GM12872 (cell line): ENCODE measurements around the gene HLA-DMB.

Experiments used
- TF ChIP-seq, protein P1 (sequence below): IDR thresholded peaks from 3 replicates; pipeline ENCODE4 v1.5.1; 2011; ENCODE audit warnings: low read depth, mild to moderate bottlenecking, low read length, moderate library complexity; ENCODE audit not compliant: insufficient read depth

HLA-DMB gene

DNA sequence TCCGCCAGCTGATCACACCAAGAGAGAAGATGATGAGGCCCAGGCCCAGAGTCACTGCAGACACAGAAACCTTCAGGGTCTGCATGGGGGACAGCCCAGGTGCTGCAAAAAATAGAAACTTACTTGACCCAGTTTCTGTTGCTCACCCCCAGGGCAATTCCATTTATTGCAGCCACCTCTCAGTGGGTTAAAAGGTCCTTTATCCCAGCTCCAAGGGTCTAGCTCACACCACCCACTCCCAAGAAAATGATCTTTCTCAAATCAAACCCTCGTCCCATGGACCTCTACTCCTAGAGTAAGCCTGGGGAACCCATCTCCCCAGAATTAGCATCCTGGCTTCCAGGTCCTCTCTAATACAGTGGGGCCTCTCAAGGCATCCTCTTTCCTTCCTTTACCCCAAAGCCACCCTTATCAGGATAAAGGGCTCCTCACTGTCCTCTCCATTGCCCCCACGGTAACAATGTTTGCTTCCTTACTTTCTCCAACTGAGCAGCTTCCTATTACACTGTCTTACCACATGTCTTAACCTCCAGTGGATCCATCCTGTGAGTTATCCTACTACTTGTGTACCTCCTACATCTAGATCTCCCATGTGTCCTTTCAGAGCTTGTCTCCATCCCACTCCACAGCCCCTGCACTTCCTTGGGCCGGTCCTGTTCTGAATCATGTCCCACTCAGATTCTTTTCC lies 5.1 kb downstream of the HLA-DMB start:
- TF ChIP-seq, protein P1, sequence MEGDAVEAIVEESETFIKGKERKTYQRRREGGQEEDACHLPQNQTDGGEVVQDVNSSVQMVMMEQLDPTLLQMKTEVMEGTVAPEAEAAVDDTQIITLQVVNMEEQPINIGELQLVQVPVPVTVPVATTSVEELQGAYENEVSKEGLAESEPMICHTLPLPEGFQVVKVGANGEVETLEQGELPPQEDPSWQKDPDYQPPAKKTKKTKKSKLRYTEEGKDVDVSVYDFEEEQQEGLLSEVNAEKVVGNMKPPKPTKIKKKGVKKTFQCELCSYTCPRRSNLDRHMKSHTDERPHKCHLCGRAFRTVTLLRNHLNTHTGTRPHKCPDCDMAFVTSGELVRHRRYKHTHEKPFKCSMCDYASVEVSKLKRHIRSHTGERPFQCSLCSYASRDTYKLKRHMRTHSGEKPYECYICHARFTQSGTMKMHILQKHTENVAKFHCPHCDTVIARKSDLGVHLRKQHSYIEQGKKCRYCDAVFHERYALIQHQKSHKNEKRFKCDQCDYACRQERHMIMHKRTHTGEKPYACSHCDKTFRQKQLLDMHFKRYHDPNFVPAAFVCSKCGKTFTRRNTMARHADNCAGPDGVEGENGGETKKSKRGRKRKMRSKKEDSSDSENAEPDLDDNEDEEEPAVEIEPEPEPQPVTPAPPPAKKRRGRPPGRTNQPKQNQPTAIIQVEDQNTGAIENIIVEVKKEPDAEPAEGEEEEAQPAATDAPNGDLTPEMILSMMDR: no peak

DNA sequence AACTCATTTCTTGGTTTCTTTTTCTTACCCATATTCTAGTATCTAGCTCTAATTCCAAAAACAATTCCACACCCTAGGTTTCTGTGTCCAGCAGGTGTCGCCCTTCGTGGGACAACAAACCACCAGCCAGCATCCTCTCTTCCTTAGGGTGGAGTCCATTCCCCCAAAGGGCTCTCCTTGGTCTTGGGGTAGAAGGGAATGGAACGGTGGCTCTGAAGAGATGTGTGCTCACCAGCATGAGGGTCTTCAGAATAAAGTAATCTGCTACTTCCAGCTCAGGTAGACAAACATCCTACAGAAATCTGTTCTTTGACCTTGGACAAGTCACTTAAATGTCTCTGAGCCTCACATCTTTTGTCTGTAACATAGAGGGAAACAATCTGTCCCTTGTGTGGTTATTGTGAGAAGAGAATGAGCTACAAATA lies 7.2 kb downstream of the HLA-DMB start:
- TF ChIP-seq, protein P1: peak; percentile 76

DNA sequence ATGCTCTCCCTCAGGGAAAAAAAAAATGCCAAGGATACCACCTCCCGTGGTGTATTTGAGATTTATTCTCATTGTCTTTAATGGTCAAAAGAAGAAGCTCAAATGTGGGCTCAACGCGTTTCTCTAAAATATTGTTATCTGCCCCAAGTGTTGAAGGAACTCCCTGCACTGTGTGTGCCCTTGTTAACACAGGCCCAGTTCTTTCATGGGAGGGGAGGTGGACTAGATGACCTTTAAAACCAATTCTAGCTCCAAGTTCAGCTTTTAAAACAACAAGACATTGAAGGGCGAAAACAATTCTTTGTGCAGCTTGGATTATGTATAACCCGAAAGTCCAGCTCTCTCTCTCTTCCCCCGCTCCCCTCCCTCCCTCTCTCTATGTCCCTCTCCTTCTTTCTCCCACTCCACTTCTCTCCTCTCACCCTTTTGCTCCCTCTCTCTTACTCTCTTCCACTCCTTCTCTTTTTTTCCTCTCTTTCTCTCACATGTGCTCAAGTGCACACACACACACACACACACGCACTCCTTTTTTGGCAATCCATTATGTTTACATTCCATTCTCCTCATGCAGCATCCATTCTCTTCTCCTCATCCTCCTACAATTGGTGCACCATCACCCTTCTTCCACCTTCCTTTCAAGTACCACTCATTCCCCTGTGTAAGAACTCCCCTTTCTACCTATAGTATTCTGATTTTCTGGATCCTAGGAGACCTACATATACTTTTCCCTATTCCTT lies 8.5 kb downstream of the HLA-DMB start:
- TF ChIP-seq, protein P1: no peak

DNA sequence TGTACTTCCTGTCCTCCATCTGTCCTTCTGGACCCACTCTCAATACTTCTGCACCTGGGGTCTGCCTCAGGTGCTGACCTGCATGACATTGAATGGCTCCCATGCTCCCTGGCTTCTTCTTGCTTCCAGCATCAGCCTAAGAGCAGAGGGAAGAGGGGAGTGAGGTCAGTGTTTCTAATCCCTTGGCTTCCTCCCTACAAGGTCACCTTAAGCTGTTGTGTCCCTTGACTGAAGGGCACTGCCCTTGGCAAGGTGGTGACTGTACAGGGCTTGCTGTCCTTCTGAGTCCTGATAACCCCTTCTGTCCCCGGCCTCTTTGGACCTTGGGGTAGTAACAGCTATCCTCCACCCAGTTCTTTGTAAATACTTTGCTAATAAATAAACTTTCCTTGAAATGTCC lies 9.6 kb downstream of the HLA-DMB start:
- TF ChIP-seq, protein P1: no peak

DNA sequence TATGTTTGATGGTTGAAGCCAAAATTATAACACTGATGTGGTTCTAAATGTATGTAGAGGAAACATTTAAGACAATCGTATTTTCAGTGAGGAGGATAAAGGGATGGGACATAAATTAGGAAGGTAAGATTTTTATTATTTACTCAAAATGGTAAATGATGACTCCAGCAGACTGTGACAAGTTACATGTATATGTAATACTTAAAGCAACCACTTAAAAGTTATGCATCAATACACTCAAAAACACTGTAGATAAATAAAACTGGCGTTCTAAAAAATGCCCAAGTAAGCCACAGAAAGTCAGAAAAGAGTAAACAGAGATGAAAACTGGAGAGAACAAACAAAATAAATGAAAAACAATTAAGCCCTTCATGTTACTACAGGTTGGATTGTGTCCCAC lies 18.7 kb downstream of the HLA-DMB start:
- TF ChIP-seq, protein P1: no peak

DNA sequence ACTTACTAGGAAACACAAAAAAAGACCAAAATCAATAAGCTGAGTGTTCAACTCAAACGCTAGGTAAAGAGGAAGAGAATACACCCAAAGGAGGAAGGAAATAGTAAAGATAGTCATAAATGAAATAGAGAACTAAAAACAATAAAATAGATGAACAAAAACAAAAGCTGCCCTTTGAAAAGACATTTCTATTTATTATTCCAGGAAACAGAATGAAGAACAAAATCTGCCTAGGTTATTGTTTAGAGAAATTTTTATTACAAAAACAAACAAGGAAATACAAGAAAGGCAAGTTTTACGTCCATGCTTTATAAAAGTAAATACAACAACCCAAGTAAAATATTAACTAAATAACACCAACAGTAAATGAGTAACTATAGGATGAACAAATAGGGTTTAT lies 20.1 kb downstream of the HLA-DMB start:
- TF ChIP-seq, protein P1: no peak

DNA sequence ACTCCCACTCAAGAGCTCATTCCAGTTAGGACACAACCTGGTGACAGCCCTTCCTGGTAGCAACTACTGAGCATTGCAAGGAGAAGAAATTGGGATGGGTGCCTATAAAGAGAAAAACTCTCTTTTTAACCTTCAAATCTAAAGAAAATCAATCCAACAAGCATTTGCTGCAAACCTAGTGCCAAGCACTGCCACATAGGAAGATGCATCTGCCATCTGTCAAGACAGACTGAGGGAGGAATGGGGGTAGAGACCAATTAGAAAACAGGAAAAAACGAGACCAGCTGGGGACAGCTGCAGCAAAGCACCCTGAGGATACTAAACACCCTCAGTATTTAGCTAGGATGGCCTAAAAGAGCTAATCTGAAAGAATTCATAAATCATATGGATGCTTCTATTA lies 27.9 kb downstream of the HLA-DMB start:
- TF ChIP-seq, protein P1: no peak
